BLaER1 (cell line): ENCODE measurements around the gene CDC20.
A peak's percentile ranks its signal among the peaks of the same experiment; 100 is the strongest.
"Not testable (repeated sequence)": the region's sequence is repeated elsewhere in the genome, so short reads cannot be mapped to it uniquely, and the experiment has no call there.

ENCODE experiments used
- H3K27ac ChIP-seq: shearing (Covaris generic); formaldehyde crosslinking; 2 replicates; pipeline ENCODE4 v1.8.1; 2022
- H3K27me3 ChIP-seq: shearing (Covaris generic); formaldehyde crosslinking; 2 replicates; pipeline ENCODE4 v1.8.1; 2022
- H3K36me3 ChIP-seq: shearing (Covaris generic); formaldehyde crosslinking; 2 replicates; pipeline ENCODE4 v1.8.1; 2022
- H3K4me1 ChIP-seq: shearing (Covaris generic); formaldehyde crosslinking; 2 replicates; pipeline ENCODE4 v1.8.1; 2022
- H3K4me2 ChIP-seq: shearing (Covaris generic); formaldehyde crosslinking; 2 replicates; pipeline ENCODE4 v1.8.1; 2022
- H3K4me3 ChIP-seq: shearing (Covaris generic); formaldehyde crosslinking; 2 replicates; pipeline ENCODE4 v1.8.1; 2022
- H3K9ac ChIP-seq: shearing (Covaris generic); formaldehyde crosslinking; 2 replicates; pipeline ENCODE4 v1.8.1; 2022
- H3K9me3 ChIP-seq: shearing (Covaris generic); formaldehyde crosslinking; 2 replicates; pipeline ENCODE4 v1.8.1; 2022
- H4K20me1 ChIP-seq: shearing (Covaris generic); formaldehyde crosslinking; 2 replicates; pipeline ENCODE4 v1.8.1; 2022
- Cebpa-rat ChIP-seq: shearing (Covaris generic); IDR thresholded peaks from 2 replicates; pipeline ENCODE4 v1.8.1; 2022

CDC20 gene

GRCh38 chr1:43367026-43367903 lies 8.5 kb downstream of the CDC20 start:
- Histone ChIP-seq H3K4me1 (peaks cover 33% of the 10 kb centered on the region), H3K27me3 (no peaks in the 10 kb centered on the region), H3K9ac (peak overlapping the region; percentile 86), H3K36me3 (peaks cover 38% of the 10 kb centered on the region), H3K9me3 (no peaks in the 10 kb centered on the region), H4K20me1 (peaks cover 22% of the 10 kb centered on the region), H3K4me2 (peak overlapping the region; percentile 95), H3K27ac (peak overlapping the region; percentile 88), H3K4me3 (peak overlapping the region; percentile 79)
- TF ChIP-seq Cebpa-rat, result no peak

GRCh38 chr1:43367904-43368645 lies 9.3 kb downstream of the CDC20 start, which contains the start of gene ELOVL1:
ELOVL1 (minus strand) TSS chr1:43368011; CDS start chr1:43365609, 2,402 bp downstream.
- Histone ChIP-seq H3K9me3 (no peaks in the 10 kb centered on the region), H3K36me3 (peaks cover 30% of the 10 kb centered on the region), H3K4me3 (peak within 1 kb of the TSS; percentile 79), H3K4me1 (peaks cover 33% of the 10 kb centered on the region), H3K27ac (peak within 1 kb of the TSS; percentile 88), H3K9ac (peak within 1 kb of the TSS; percentile 86), H3K4me2 (peak within 1 kb of the TSS; percentile 95), H4K20me1 (peaks cover 18% of the 10 kb centered on the region), H3K27me3 (no peaks in the 10 kb centered on the region)
- TF ChIP-seq Cebpa-rat, result no peak

DNA sequence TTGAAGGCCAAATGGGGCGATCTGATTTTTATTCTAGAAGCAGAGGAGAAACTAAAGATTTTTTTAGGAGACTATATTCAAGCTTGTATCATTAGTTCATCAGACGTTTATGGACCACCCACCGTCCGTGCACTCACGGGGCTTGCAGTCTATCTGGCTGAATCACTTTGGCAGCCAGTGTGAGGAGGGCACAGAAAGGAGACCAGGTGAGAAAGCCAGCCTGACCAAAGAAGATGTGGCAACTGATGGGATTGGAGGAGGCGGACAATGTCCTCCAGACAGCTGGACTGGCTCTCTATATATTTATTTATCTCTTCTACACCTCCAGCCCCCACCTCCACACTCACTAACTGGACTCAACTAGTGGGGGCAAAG lies 9.9 kb downstream of the CDC20 start:
- H3K4me3 ChIP-seq, result peak overlapping the region; percentile 79
- H3K4me1 ChIP-seq, result peaks cover 30% of the 10 kb centered on the region
- H3K4me2 ChIP-seq, result peak overlapping the region; percentile 75
- peaks cover 16% of the 10 kb centered on the region for H4K20me1 ChIP-seq
- H3K27me3 ChIP-seq, result no peaks in the 10 kb centered on the region
- H3K9ac ChIP-seq, result peak overlapping the region; percentile 86
- peaks cover 24% of the 10 kb centered on the region for H3K36me3 ChIP-seq
- peak overlapping the region; percentile 88 for H3K27ac ChIP-seq
- H3K9me3 ChIP-seq, result no peaks in the 10 kb centered on the region
- no peak for TF ChIP-seq Cebpa-rat

- H3K4me3 ChIP-seq, H3K9ac ChIP-seq, H3K27me3 ChIP-seq, H3K4me2 ChIP-seq, H3K9me3 ChIP-seq, H3K27ac ChIP-seq: not testable (repeated sequence)
- Histone ChIP-seq H3K36me3 (peaks cover 13% of the 10 kb centered on the region), H3K4me1 (peaks cover 28% of the 10 kb centered on the region), H4K20me1 (peaks cover 16% of the 10 kb centered on the region)
These were observed 11.0 kb downstream of the CDC20 start for GRCh38 chr1:43369779-43370178.

GRCh38 chr1:43370564-43370963 lies 11.8 kb downstream of the CDC20 start:
- H3K9ac ChIP-seq, result no peak overlapping the region
- H3K36me3 ChIP-seq, result peaks cover 5% of the 10 kb centered on the region
- H3K27ac ChIP-seq, result no peak overlapping the region
- peaks cover 25% of the 10 kb centered on the region for H3K4me1 ChIP-seq
- H3K4me3 ChIP-seq, result no peak overlapping the region
- no peaks in the 10 kb centered on the region for H3K27me3 ChIP-seq
- H4K20me1 ChIP-seq, result peaks cover 13% of the 10 kb centered on the region
- H3K9me3 ChIP-seq, result no peaks in the 10 kb centered on the region
- H3K4me2 ChIP-seq, result no peak overlapping the region
- no peak for TF ChIP-seq Cebpa-rat

- H3K9ac ChIP-seq, result no peak overlapping the region
- H3K4me2 ChIP-seq, result no peak overlapping the region
- TF ChIP-seq Cebpa-rat, result no peak
- H3K27me3 ChIP-seq, result no peaks in the 10 kb centered on the region
- peaks cover 9% of the 10 kb centered on the region for H3K4me1 ChIP-seq
- H3K27ac ChIP-seq, result no peak overlapping the region
- H3K4me3 ChIP-seq, result no peak overlapping the region
- H4K20me1 ChIP-seq, result no peaks in the 10 kb centered on the region; the same call in 1 of the 2 replicates
- H3K9me3 ChIP-seq, result no peaks in the 10 kb centered on the region
- H3K36me3 ChIP-seq, result no peaks in the 10 kb centered on the region
These were observed 13.4 kb downstream of the CDC20 start for GRCh38 chr1:43372172-43372571.

DNA sequence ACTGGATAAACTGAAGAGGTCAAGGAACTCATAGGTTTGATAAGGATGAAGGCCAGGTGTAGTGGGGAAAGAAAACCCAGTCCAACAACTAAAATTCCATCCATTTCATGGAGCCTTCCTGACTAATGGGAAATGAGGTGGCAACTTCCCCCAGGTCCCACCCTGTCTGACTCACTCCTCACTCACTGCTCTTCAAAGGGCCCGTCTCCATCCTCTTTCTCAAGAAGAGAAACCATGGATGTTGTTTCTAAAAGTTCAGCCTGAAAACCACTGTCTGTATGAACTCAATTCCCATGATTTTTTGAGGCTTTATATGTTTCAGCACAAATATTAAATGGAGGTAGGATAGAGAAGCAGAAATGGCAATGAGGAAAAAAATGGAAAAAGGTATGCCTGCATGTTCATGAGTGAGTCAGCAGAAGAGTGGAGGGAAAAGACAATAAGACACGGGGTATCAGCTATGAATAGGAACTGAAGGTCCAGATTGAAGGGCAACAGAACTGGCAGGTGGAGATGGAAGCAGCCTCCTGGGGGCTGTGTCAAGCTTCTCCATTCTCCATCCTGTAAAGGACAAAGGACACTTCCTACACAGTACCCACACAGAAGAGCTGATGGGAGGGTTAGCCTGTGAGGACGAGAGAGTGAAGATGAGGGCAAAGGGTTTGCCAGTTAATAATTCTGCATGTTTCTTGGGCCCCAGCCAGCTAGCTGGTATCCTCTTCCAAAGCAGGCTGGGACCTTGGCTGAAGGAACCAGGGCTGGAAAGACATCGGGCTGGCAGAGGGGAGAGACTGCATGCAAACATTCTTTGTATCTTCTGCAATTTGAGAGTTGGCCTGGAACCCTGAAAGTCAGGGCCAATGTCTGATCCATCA lies 14.5 kb downstream of the CDC20 start:
- H3K4me3 ChIP-seq, result no peak overlapping the region
- no peaks in the 10 kb centered on the region for H3K9me3 ChIP-seq
- no peak overlapping the region for H3K9ac ChIP-seq
- H3K4me1 ChIP-seq, result peaks cover 9% of the 10 kb centered on the region
- H3K4me2 ChIP-seq, result no peak overlapping the region
- no peak for TF ChIP-seq Cebpa-rat
- no peaks in the 10 kb centered on the region for H3K27me3 ChIP-seq
- no peak overlapping the region for H3K27ac ChIP-seq
- peaks cover 7% of the 10 kb centered on the region; the same call in 1 of the 2 replicates for H3K36me3 ChIP-seq
- H4K20me1 ChIP-seq, result no peaks in the 10 kb centered on the region

GRCh38 chr1:43376723-43377235 lies 18.0 kb downstream of the CDC20 start:
- Histone ChIP-seq H3K4me3 (no peak overlapping the region), H4K20me1 (no peaks in the 10 kb centered on the region)

DNA sequence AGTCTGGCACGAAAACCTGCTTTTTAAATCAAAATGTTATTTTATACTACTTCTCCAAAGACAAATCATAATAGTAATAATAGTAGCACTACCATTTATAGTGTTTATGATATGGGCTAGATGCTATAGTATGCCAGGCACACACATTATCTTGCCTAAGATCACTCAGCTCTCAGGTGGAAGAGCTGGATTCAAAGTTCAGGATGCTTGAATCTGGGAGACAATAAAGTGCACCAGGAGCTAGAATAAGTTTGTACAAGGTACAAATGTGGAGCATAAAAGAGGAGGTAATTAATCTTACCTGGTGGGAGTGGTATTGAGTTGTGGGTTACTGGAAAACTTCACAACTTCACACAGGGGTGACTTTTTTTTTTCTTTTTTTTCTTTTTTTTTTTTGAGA lies 19.1 kb downstream of the CDC20 start:
- H3K9ac ChIP-seq, result no peak overlapping the region
- H3K4me2 ChIP-seq, result no peak overlapping the region
- no peak overlapping the region for H3K27ac ChIP-seq
- H3K4me3 ChIP-seq, result no peak overlapping the region
- no peaks in the 10 kb centered on the region; the same call in 1 of the 2 replicates for H3K4me1 ChIP-seq
- no peaks in the 10 kb centered on the region for H3K9me3 ChIP-seq
- H4K20me1 ChIP-seq, result no peaks in the 10 kb centered on the region
- H3K36me3 ChIP-seq, result peaks cover 32% of the 10 kb centered on the region
- no peak for TF ChIP-seq Cebpa-rat
- no peaks in the 10 kb centered on the region for H3K27me3 ChIP-seq

More at GRCh38 chr1:43376723-43377235, 18.0 kb downstream of the CDC20 start:
- H3K9ac ChIP-seq, result no peak overlapping the region
- no peaks in the 10 kb centered on the region for H3K27me3 ChIP-seq
- no peak overlapping the region for H3K27ac ChIP-seq
- no peaks in the 10 kb centered on the region; the same call in 1 of the 2 replicates for H3K4me1 ChIP-seq
- no peak for TF ChIP-seq Cebpa-rat
- no peaks in the 10 kb centered on the region for H3K9me3 ChIP-seq
- peaks cover 22% of the 10 kb centered on the region for H3K36me3 ChIP-seq
- H3K4me2 ChIP-seq, result no peak overlapping the region
